ENCODE measurements around the gene SHC3.

DNA sequence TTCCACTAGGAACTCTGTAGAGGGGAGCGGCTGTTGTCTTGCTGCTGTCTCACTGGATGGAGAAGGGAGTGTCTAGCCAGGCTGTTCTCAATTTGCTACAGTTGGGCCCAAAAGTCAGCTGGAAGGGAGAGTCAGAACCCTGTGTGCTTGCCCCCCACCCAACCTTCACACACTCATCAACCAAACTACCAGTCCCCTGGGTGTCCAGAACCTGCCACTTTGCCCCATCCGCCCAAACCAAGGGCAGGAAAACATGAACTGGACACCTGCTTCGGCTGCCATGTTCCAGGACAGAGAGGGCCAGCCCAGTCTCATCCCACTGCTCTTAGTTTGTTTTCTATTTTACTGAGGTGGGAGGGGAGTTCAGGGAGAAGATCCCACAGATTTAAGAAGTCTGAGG is 105.2 kb downstream of the SHC3 start:
- TF ChIP-seq EZH2 (IDR thresholded peaks at IDR 0.05; ENCODE audit: low read length, missing control alignments) = no peak
- TF ChIP-seq, protein P1, sequence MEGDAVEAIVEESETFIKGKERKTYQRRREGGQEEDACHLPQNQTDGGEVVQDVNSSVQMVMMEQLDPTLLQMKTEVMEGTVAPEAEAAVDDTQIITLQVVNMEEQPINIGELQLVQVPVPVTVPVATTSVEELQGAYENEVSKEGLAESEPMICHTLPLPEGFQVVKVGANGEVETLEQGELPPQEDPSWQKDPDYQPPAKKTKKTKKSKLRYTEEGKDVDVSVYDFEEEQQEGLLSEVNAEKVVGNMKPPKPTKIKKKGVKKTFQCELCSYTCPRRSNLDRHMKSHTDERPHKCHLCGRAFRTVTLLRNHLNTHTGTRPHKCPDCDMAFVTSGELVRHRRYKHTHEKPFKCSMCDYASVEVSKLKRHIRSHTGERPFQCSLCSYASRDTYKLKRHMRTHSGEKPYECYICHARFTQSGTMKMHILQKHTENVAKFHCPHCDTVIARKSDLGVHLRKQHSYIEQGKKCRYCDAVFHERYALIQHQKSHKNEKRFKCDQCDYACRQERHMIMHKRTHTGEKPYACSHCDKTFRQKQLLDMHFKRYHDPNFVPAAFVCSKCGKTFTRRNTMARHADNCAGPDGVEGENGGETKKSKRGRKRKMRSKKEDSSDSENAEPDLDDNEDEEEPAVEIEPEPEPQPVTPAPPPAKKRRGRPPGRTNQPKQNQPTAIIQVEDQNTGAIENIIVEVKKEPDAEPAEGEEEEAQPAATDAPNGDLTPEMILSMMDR (conservative IDR thresholded peaks at IDR 0.05 in 1 of 2, IDR thresholded peaks at IDR 0.05 in 1 of 2; ENCODE audit: low read depth in 1 of 2, low read length in 2 of 2) = no peak
